GM18498 (cell line): ENCODE results near the gene PTPRN2.

ENCODE experiments used
- ATAC-seq: cut with Tn5 transposase; IDR thresholded peaks from one replicate; pipeline ENCODE4 v1.9.1; 2021; ENCODE audit warnings: mild to moderate bottlenecking, moderate library complexity; ENCODE audit not compliant: unreplicated experiment

PTPRN2 gene

GRCh38 chr7:158558816-158559215 lies 28.8 kb downstream of the PTPRN2 start:
- no peak for ATAC-seq

GRCh38 chr7:158557441-158557755 lies 30.2 kb downstream of the PTPRN2 start:
- ATAC-seq = no peak

- no peak for ATAC-seq
These were observed 30.7 kb downstream of the PTPRN2 start for GRCh38 chr7:158556721-158557440.

- ATAC-seq = no peak
These were observed 32.5 kb downstream of the PTPRN2 start for GRCh38 chr7:158555034-158555520.

GRCh38 chr7:158550886-158551452 lies 36.7 kb downstream of the PTPRN2 start:
- no peak for ATAC-seq

GRCh38 chr7:158550394-158550700 lies 37.3 kb downstream of the PTPRN2 start:
- no peak for ATAC-seq

- ATAC-seq = no peak
These were observed 37.8 kb downstream of the PTPRN2 start for GRCh38 chr7:158549616-158550393.

GRCh38 chr7:158549176-158549615 lies 38.4 kb downstream of the PTPRN2 start:
- no peak for ATAC-seq

- ATAC-seq = no peak
These were observed 38.9 kb downstream of the PTPRN2 start for GRCh38 chr7:158548726-158549125.

GRCh38 chr7:158547817-158548216 lies 39.8 kb downstream of the PTPRN2 start:
- no peak for ATAC-seq

GRCh38 chr7:158546626-158547025 lies 41.0 kb downstream of the PTPRN2 start:
- ATAC-seq = no peak

GRCh38 chr7:158546214-158546613 lies 41.4 kb downstream of the PTPRN2 start:
- ATAC-seq = no peak

GRCh38 chr7:158544708-158545107 lies 42.9 kb downstream of the PTPRN2 start:
- ATAC-seq = no peak

- no peak for ATAC-seq
These were observed 43.8 kb downstream of the PTPRN2 start for GRCh38 chr7:158543840-158544239.

- ATAC-seq = no peak
These were observed 44.7 kb downstream of the PTPRN2 start for GRCh38 chr7:158542651-158543566.

- no peak for ATAC-seq
These were observed 46.1 kb downstream of the PTPRN2 start for GRCh38 chr7:158541346-158542010.

- no peak for ATAC-seq
These were observed 47.9 kb downstream of the PTPRN2 start for GRCh38 chr7:158539711-158540146.

GRCh38 chr7:158538156-158538946 lies 49.3 kb downstream of the PTPRN2 start:
- ATAC-seq = no peak

GRCh38 chr7:158537516-158537882 lies 50.1 kb downstream of the PTPRN2 start:
- ATAC-seq = no peak
